ENCODE results near the gene GPR101.

Gene GPR101, protein sequence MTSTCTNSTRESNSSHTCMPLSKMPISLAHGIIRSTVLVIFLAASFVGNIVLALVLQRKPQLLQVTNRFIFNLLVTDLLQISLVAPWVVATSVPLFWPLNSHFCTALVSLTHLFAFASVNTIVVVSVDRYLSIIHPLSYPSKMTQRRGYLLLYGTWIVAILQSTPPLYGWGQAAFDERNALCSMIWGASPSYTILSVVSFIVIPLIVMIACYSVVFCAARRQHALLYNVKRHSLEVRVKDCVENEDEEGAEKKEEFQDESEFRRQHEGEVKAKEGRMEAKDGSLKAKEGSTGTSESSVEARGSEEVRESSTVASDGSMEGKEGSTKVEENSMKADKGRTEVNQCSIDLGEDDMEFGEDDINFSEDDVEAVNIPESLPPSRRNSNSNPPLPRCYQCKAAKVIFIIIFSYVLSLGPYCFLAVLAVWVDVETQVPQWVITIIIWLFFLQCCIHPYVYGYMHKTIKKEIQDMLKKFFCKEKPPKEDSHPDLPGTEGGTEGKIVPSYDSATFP

DNA sequence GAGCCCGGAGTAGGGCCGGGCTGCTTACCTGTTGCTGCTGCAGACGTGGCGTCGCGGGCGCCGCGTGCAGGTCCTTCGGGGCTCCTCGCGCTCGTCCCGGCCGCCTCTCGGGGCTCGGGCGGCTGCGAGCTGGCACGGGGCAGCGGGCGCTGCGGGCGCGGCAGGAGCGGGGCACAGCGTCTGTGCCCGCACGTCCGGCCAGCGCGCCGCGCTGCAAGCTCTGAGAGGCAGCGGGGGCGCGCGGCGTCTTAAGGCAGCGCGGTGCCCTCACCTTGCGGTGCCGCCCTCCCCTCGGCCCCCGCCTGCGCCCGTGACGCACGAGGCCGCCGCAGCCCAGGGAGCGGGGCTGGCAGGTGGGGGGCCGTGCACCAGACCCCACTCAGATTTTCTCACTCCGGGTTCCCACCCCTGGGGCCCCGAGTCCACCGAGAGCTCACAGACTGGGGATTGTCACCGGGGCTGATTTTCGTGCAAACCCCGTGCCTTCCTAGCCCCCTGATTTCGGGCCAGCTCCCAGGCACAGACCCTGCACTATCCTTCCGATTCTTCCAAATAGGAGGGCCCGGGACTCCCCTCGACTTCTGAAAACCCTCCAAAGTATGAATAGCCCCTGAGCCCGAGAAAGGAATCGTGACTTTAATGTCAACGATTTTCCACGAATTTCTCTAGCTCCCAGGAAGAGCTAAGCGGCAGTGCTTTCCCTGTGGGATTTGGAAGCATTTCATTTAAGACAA lies at the start of gene GPR101:
Gene GPR101 (minus strand): TSS at position 222 of the 734 bp plus-strand sequence. CDS start 2,321 bp downstream, outside the sequence.
- DNase-seq (ENCODE audit: low read depth): no peak

DNA sequence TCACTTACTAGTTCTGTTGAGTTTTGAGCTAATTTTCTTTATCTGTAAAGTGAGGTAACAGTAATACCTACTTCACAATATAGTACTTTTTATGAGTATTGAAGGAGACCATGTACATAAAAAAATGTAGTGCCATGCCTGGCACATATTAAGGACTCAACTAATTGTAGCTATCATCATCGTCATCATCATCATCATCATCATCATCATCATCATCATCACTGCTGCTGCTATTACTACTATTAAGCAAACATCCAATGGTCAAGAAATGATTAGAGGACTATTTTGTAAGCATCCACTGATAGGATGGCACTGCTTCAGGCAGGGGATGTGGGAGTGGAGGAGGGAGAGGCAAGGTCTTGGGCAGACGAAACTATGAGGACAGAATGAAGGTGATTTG lies 47.4 kb upstream of the GPR101 start:
- no peak for DNase-seq (ENCODE audit: low read depth)

DNA sequence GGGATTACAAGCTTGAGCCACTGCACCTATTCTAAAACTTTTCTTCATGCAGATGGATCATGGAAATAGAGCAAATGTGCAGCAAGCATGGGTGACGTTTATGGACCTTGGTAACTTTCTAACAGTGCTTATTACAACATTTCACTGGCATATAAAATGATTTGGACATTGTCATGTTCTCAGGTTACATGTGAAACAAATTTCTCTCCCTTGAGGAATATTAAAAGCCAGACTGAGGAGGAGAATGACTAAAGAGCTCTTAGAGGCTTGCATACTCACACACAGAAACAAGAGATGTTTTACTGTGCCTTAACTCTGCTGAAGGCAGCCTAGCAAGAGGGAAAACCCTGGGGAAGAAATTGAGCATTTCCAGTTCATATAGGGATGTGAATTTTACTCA lies 38.6 kb upstream of the GPR101 start:
- DNase-seq (ENCODE audit: low read depth): no peak

DNA sequence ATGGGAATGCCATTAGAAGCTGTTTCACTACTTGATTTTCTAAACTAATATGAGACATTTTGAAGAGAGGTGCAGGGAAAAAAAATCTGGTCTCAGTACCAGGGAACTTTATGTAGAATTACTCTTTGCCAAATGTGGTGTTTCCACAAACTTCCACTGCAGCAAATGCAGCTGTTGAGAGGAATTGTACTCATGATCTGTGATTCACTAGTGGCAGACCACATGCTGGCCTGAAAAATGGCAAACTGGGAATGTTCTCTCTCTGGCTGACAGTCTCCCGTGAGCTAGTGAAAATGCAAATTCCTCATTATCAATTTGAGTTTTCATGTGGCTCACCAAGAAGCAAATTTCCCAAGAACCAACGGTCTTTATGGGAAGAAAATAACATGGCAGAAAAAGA lies 37.8 kb upstream of the GPR101 start:
- DNase-seq (ENCODE audit: low read depth): no peak

DNA sequence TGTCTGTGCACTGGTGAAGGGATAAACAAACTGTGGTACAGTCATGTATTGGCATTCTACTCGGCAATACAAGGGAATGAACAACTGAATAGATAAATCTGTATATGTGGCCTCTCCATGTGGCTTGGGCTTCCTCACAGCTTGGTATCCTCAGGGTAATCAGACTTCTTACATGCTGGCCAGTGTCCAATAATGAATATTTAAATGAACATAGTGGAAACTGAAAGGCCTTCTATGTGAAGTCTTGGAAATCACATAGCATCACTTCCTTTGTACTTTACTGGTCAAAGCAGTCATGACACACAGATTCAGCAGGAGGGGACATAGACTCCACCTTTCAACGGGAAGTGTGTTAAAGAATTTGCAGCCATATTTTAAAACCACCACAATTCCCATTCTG lies 33.4 kb upstream of the GPR101 start:
- DNase-seq (ENCODE audit: low read depth): no peak

DNA sequence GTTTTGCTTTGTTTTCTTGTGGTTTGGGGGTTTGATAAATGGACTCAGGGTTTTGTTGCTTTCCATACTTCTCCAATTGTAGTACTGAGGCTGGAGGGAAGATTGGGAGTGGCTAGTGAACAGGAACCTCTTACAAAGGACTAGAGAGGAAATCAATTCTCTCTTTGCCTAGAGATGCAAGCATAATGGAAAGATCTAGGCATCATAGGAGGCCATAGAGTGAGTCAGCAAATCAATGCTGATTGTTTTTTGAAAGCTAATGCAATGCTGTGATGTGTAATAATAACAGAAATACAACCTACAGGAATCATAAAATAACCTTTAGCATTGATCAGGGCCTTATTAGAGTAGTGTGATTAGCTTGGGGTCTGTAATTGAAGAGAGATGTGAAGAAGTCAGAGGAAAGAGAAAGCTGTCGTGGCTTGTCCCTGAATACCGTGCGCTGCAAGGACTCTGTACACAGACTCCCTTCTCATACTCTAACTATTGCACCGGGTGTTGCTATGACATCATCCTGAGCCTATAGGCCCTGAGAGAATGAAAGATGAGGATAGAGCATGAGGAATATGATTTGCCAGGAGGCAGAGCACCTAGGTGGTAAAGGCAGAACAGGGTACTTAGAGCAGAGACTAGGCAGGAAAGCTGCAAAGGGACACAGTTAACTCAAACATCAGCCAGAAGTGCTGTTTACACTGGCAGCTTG lies 29.3 kb upstream of the GPR101 start:
- no peak for DNase-seq (ENCODE audit: low read depth)

DNA sequence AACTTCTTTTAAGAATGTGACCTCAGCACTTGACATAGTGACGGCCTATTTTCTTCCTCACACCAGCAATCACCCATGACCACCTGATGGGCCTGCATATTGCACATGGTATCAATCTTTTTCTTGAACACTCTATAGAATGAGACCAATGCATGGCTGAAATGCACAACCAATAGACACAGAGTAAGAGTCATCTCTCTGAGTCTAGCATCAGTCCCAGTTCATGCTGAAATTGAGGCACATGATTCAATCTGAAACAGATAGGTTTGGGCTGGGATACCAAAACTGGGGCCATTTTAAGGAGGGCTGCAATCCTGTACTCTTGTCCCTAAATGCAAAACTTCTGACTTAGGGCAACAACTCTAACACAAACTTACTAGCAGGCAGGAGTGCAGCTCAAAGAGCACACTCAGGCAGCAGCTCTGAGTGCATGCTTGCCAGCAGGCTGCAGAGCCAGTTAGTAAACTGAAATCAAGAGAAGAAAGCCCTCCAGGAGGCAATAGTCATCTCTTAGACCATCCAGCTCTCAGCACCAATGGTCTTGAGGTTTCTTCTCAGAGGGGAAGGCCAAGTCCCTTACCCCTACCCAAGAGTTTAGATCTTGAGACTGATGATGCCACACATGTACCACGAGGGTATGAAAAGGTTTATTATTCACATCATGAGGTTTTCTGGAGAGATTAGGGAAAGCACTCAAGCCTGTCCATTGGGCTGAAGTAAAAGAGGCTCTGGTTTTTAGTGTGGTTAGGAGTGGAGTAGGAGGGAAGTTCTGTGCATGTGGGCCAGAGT lies 24.7 kb upstream of the GPR101 start:
- DNase-seq (ENCODE audit: low read depth): no peak

DNA sequence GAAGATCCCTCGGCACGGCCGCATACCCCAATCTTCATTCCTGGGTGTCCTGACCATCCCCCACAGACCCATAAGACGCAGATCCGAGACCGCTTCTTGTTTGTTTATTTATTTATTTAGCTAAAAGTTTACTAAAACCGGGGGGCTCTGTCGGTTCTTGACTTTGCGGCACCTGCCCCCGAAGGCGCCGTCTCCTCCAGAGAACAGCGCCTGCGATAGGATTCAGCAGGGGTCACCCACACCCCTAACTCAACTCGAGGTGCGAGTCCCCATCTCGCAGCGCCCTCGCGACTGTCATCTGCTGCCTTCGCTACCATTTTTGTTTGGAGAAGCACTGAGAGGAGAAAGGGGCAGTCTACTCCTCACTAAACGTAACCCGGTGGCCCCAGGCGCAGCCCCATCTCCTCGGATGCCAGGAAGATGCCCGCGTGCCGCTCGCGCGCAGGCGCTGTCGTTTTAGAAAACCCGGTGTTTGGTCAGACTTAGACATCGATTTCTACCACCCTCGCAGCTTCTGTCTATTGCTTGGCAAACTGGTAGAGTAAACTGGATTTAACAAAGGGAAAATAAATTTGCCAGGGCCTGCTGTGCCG lies 18.9 kb upstream of the GPR101 start:
- DNase-seq (ENCODE audit: low read depth): no peak

DNA sequence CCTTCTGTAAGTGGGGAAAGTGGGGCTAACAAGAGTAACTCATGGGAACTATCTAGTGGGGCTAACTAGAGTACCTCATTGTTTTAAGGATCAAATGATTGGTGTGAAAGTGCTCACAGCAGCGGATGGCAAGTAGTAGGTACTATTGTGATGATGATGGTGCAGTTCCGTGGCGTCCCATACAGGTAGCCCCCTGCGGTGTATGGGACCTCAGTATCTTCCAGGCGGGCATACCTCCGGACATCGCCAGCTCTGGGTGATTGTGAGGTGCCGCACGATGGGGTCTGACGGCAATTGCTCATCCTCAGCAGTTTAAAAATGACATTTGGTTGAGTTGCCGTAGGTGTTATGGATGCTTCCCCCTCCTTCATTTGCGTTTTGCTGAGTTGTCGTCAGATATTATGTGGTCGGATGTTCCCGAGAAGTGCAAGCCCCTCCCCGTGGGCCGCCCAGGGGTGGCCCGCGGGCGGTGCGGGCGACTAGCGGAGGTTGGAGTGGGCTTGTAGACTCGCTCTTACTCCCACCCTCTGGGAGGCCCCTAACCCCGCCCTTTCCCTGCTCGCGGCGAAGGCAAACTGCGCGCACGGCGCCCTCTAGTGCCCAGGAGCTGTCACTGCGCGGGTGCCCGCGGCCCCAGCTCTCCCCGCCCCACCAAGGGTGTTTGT lies 18.3 kb upstream of the GPR101 start:
- DNase-seq (ENCODE audit: low read depth): peak; percentile 66

DNA sequence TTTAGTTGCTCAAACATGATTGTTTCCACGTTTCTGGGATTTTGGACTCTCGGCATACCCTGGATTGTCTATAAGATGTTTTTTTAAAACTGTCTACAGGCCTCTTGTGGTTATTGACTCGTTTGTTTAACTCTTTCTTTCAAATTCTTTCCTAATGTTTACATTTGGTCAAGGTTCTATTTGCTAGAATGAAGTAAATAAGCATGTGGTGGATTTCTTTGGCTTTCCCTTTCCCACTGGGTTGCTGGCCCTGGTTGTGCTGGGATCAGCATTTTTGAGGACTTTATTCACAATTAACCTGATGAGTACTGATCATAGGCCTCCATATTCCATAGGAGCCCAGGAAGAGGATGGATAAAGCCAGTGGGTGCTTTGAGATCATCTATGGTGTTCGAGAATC lies 11.1 kb upstream of the GPR101 start:
- no peak for DNase-seq (ENCODE audit: low read depth)

DNA sequence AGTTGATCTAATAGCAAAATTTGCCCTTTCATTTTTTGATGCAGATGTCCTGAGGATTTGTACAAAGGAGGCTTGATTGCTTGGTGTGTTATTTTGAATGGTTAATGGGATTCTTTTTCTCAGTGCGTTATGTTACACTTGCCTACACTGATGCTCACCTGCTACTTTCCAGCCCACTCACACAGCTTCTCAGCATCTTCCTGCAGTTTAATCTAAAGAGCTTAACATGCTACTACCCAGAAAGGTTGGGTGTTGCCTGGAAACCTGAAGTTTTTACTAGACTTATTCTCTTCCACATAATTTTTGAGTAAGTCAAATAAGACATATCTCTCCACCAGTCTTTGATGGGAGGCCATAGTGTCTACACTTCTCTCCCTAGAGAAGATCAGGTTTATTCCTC lies 9.9 kb upstream of the GPR101 start:
- no peak for DNase-seq (ENCODE audit: low read depth)

DNA sequence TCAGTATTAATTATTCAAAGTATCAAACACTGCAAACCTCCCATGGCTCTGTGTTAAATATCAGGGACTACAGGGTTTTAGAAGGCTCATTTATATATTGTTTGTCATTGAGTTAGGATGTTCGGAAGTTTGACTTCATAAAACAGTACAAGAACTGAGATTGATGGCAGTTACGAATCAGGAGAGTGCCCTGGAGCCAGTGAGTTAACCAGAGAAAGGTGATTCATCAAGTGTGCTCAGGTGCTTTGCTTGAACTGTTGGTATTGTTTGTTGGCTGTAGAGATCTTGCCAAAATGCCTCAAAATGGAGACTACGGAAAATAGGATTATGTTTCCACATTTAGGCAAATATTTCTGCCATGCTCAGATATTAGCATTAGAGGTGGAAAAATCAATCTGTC lies 7.5 kb upstream of the GPR101 start:
- DNase-seq (ENCODE audit: low read depth): no peak

DNA sequence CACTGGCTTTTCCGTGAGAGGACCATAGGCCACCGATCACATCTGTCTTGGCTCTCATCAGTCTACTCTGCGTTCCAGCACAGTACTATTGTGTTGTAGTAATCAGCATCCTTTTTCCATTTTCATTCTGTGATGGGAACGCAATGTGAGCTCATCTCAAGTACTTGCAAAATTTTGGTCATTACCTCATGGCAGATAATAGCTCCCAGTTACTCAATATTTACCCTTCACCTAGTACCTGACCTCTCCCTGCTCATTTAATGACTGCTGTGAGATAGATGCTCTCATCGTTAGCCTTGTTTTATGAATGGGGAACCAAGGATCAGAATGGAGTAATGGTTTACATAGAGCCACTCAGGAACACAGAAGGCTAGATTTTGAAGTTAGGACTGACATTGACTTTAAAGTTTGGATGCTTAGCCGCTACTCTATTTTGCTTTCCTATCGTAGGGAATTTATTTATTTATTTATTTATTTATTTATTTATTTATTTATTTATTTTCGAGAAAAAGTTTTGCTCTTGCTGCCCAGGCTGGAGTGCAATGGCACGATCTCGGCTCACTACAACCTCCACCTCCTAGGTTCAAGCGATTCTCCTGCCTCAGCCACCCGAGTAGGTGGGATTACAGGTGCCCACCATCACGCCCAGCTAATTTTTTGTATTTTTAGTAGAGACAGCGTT lies 6.5 kb upstream of the GPR101 start:
- no peak for DNase-seq (ENCODE audit: low read depth)

DNA sequence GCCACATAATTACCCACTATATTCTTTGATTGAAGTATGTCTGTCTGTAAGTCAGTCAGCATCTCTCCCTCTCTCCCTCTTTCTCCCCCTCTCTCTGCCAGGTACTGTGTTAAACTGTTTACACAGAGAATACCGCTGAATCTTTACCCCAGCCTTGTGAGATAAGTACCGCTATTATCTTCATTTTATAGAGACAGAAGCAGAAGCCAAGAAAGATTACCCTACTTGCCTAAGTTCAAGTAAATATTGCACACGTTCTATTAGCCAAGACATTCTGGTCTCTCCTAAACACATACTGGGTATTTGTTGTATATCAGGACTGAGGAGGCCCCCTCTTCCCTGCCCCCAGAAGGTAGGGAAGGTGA lies 695 bp upstream of the GPR101 start:
- no peak for DNase-seq (ENCODE audit: low read depth)

DNA sequence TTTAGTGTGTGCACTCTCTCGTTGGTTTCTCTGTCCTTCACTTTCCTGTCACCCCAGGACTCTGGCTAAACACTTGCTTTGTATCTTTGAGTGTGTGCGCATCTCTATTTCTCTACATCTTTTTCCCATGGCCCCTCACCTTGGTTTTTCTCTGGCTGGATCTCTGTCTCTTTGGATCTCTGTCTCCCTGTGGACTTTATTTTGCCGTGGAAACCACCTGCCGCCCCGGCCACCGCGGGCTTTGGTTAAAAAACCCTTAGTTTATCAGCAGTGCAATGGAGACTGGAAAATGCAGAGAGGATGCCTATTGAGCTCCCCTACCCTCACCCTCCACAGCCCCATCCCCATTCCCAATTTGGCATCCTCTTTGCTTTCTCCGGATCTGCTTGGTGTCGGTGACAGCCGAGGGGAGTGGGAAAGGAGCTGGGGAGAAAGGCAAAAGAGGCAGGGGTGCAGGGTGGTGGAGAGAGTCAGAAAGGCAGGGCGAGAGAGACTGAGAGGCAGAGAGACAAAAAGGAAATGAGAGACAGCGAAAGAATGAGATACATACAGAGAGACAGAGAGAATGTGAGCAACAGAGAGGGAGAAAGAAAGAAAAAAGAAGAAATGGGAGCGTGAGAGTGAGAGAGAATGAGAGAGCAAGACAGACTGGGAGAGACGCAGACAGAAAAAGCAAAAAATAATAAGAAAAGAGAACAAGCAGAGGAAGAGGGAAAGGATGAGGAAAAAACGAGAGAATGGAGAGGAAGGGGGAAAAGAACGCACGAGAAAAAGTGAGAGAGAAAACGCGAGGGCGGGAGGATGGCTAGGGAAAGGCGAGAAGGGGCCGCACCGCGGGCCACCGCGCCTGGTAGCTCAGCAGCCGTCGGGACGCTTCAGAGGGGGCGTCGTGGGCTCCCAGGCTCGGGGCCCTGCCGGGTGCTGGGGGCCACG lies 688 bp downstream of the GPR101 start:
- DNase-seq (ENCODE audit: low read depth): no peak

DNA sequence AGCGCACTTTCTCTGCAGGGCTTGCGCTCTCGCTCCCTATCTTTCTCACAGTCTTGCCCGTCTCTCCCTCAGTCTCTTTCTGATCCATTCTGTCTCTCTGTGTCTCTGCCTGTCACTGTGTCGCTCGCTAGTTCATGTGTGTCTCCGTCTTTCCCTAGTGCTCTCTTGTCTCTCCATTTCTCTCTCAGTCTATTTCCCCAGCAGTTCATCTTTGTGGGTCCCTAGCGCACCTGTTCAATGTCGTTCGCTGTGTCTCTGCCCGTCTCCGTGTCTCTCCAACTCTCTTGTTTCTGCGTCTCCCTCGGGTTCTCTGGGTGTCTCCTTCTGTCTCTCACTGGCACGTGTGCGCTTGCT lies 1.5 kb downstream of the GPR101 start:
- DNase-seq (ENCODE audit: low read depth): no peak

DNA sequence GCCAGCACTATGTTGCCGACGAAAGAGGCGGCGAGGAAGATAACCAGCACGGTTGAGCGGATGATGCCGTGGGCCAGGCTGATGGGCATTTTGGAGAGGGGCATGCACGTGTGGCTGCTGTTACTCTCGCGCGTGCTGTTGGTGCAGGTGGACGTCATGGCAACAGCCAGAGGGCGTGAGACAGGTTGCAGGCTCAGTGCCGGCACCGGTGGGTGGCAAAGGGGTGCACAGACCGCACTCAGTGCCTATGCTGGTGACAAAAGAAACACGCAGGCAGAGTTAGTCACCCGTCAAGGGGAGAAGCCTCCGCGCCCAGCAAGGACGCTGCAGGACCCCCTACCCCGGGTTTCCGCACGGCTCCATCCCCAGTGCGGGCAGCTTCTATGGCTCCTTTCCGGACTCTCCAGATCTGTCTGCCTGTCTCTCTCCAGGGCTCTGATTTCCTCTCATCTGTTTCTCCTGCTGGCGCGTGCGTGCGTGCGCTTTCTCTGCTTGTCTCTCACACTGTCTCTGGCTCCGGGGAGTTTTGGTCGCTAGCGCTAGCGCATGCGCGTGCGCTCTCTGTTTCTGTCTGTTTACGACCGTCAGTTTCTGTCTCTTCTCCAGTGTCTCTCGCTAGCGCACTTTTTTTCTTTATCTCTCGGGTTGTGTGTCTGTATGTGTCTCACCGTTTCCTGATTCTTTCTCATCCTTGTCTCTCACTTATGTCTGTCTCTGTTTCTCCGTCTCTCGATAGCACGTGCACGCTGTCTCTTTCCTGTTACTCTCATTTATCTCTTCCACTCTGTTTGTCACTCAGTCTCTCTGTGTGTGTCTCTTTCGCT lies 2.1 kb downstream of the GPR101 start:
- no peak for DNase-seq (ENCODE audit: low read depth)

DNA sequence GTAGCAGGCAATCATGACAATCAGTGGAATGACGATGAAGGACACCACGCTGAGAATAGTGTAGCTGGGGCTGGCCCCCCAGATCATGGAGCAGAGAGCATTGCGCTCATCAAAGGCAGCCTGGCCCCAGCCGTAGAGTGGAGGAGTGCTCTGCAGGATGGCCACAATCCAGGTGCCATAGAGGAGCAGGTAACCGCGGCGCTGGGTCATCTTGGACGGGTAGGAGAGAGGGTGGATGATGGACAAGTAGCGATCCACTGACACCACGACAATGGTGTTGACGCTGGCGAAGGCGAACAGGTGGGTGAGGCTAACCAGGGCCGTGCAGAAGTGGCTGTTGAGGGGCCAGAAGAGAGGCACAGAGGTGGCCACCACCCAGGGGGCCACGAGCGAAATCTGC lies 2.8 kb downstream of the GPR101 start:
- DNase-seq (ENCODE audit: low read depth): no peak

DNA sequence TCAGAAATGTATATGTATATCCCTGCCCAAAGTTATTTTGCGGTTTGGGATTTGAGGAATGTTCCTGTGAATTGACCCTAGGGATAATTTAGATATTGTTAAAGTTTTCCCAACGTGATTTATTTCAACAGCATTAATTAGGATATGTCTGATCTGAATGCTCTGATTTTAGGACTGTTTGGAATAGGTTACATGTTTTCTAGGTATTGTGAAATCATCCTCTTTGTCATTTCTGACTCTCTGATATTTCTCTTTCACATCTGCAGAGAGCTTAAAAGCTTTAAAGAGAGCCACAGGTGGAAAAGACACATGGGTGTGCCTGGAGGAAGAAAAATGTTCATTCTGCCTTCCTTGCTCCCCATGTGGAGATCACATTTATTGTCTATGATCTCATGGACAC lies 5.1 kb downstream of the GPR101 start:
- no peak for DNase-seq (ENCODE audit: low read depth)

Measured in activated gamma-delta T cell treated with anti-CD3 and anti-CD28 coated beads, Interleukin-2, amount 50 U/mL, for 16 hours (primary cell).